ENCODE measurements around the gene ANLN.

The ANLN gene

DNA sequence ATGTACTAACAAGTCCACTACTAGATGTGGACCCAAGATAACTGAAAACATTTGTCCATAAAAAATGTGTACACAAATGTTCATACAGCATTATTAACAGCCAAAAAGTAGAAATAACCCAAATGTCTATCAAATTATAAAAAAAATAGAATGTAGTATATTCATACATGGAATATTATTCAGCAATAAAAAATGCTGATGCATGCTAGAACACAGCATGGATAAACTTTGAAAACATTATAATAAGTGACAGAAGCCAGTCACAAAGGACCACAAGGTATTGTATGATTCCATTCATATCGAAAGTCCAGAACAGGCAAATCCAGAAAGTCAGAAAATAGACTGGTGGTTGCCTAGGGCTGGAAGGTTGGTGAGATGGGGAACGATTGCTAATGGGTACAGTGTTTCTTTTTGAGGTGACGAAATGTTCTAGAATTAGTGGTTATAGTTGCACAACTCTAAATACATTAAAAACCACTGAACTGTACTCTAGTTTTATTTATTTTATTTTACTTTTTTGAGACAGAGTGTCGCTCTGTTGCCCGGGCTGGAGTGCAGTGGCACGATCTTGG lies 43.3 kb upstream of the ANLN start:
- no peak overlapping the region for H2BK12ac ChIP-seq (ENCODE audit: low read length in 2 of 2)
- no peaks in the 10 kb centered on the region for H3K36me3 ChIP-seq (ENCODE audit: control insufficient read depth in 1 of 2, insufficient read depth in 2 of 2, low read depth in 1 of 2, low read length in 2 of 2)
- H2BK15ac ChIP-seq (ENCODE audit: low read depth, poor library complexity, severe bottlenecking): no peak overlapping the region
- no peak overlapping the region for H2BK120ac ChIP-seq (ENCODE audit: low read depth, low read length)
- no peaks in the 10 kb centered on the region for H3K79me1 ChIP-seq (replicated peaks; ENCODE audit: low read length, poor library complexity, severe bottlenecking)
- H3K4me2 ChIP-seq (ENCODE audit: low read length, poor library complexity, severe bottlenecking): no peak overlapping the region
- 91% methylated on average over 5 of the region's 6 CpGs for WGBS
- no peaks in the 10 kb centered on the region for H3K27me3 ChIP-seq (ENCODE audit: control insufficient read depth in 1 of 2, insufficient read depth in 1 of 2, low read length in 2 of 2)
- no peak overlapping the region for H3K23ac ChIP-seq (ENCODE audit: low read length in 2 of 2)
- peak; percentile 29 for DNase-seq
- H3K4ac ChIP-seq (ENCODE audit: low read depth in 1 of 2, low read length in 2 of 2): no peak overlapping the region
- no peaks in the 10 kb centered on the region for H3K4me1 ChIP-seq (ENCODE audit: control insufficient read depth, insufficient read depth, low read depth, low read length)
- no peaks in the 10 kb centered on the region for H3K9me3 ChIP-seq (ENCODE audit: control insufficient read depth, low read length)
- no peak overlapping the region for H4K91ac ChIP-seq (ENCODE audit: low read length)
- no peak overlapping the region for H2BK5ac ChIP-seq (ENCODE audit: low read depth, low read length, poor library complexity, severe bottlenecking)
- H3K4me3 ChIP-seq (ENCODE audit: insufficient read depth in 1 of 2, low read depth in 1 of 2, low read length in 2 of 2): no peak overlapping the region
- no peak overlapping the region for H3K27ac ChIP-seq (ENCODE audit: low read length, poor library complexity, severe bottlenecking)
- H2AK5ac ChIP-seq (ENCODE audit: low read length, severe bottlenecking): no peak overlapping the region
- H3K18ac ChIP-seq (ENCODE audit: low read depth in 1 of 2, low read length in 2 of 2): no peak overlapping the region
- H2AFZ ChIP-seq (ENCODE audit: low read depth, low read length): no peak overlapping the region
- no peak overlapping the region for H4K8ac ChIP-seq (ENCODE audit: low read length)
- H3K14ac ChIP-seq (ENCODE audit: low read length in 2 of 2): no peak overlapping the region
- H3K9ac ChIP-seq (ENCODE audit: low read length): no peak overlapping the region

- H3K27me3 ChIP-seq (ENCODE audit: control insufficient read depth in 1 of 2, insufficient read depth in 1 of 2, low read length in 2 of 2): no peaks in the 10 kb centered on the region
- no peak overlapping the region for H4K8ac ChIP-seq (ENCODE audit: low read length)
- no peak overlapping the region for H3K4me2 ChIP-seq (ENCODE audit: low read length, poor library complexity, severe bottlenecking)
- H3K4me1 ChIP-seq (ENCODE audit: control insufficient read depth, insufficient read depth, low read depth, low read length): no peaks in the 10 kb centered on the region
- H3K14ac ChIP-seq (ENCODE audit: low read length in 2 of 2): no peak overlapping the region
- H2BK12ac ChIP-seq (ENCODE audit: low read length in 2 of 2): no peak overlapping the region
- no peak overlapping the region for H3K23ac ChIP-seq (ENCODE audit: low read length in 2 of 2)
- no peak overlapping the region for H3K18ac ChIP-seq (ENCODE audit: low read depth in 1 of 2, low read length in 2 of 2)
- H2AK5ac ChIP-seq (ENCODE audit: low read length, severe bottlenecking): no peak overlapping the region
- H3K9me3 ChIP-seq (ENCODE audit: control insufficient read depth, low read length): no peaks in the 10 kb centered on the region
- H3K9ac ChIP-seq (ENCODE audit: low read length): no peak overlapping the region
- H3K27ac ChIP-seq (ENCODE audit: low read length, poor library complexity, severe bottlenecking): no peak overlapping the region
- H2BK120ac ChIP-seq (ENCODE audit: low read depth, low read length): no peak overlapping the region
- H2BK5ac ChIP-seq (ENCODE audit: low read depth, low read length, poor library complexity, severe bottlenecking): no peak overlapping the region
- no peak overlapping the region for H4K91ac ChIP-seq (ENCODE audit: low read length)
- no peak overlapping the region for H2BK15ac ChIP-seq (ENCODE audit: low read depth, poor library complexity, severe bottlenecking)
- no peak overlapping the region for H3K4me3 ChIP-seq (ENCODE audit: insufficient read depth in 1 of 2, low read depth in 1 of 2, low read length in 2 of 2)
- no peaks in the 10 kb centered on the region for H3K79me1 ChIP-seq (replicated peaks; ENCODE audit: low read length, poor library complexity, severe bottlenecking)
- H3K36me3 ChIP-seq (ENCODE audit: control insufficient read depth in 1 of 2, insufficient read depth in 2 of 2, low read depth in 1 of 2, low read length in 2 of 2): no peaks in the 10 kb centered on the region
- no peak overlapping the region for H2AFZ ChIP-seq (ENCODE audit: low read depth, low read length)
- H3K4ac ChIP-seq (ENCODE audit: low read depth in 1 of 2, low read length in 2 of 2): no peak overlapping the region
- DNase-seq: peak; percentile 25
These were observed 41.4 kb upstream of the ANLN start for GRCh38 chr7:36348256-36348655.

DNA sequence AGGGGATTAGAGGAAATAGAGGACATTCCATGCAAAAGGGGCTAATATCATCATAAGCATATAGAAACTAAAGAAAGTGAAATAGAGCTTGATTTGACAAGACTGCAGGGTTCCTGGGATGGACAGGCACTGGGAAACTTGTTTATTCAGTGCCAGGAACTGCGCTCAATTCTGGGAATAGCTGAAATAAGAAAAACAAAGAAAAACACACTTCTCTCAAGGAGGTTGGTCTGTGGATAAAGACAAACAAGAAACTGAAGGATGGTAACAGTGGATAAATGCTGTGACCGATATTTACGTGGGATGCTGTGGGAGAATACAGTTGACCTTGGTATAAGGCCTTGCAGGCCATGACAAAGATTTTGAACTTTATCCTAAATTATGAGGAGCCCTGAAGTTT lies 40.9 kb upstream of the ANLN start:
- no peak overlapping the region for H2AFZ ChIP-seq (ENCODE audit: low read depth, low read length)
- no peak overlapping the region for H4K8ac ChIP-seq (ENCODE audit: low read length)
- H2BK5ac ChIP-seq (ENCODE audit: low read depth, low read length, poor library complexity, severe bottlenecking): no peak overlapping the region
- H3K79me1 ChIP-seq (replicated peaks; ENCODE audit: low read length, poor library complexity, severe bottlenecking): no peaks in the 10 kb centered on the region
- no peak overlapping the region for H3K4ac ChIP-seq (ENCODE audit: low read depth in 1 of 2, low read length in 2 of 2)
- no peak for DNase-seq
- 83% methylated on average over 3 of the region's 3 CpGs for WGBS
- no peaks in the 10 kb centered on the region for H3K36me3 ChIP-seq (ENCODE audit: control insufficient read depth in 1 of 2, insufficient read depth in 2 of 2, low read depth in 1 of 2, low read length in 2 of 2)
- peak overlapping the region; percentile 13 for H3K27ac ChIP-seq (ENCODE audit: low read length, poor library complexity, severe bottlenecking)
- no peak overlapping the region for H2BK12ac ChIP-seq (ENCODE audit: low read length in 2 of 2)
- no peak overlapping the region for H4K91ac ChIP-seq (ENCODE audit: low read length)
- no peak overlapping the region for H3K23ac ChIP-seq (ENCODE audit: low read length in 2 of 2)
- no peak overlapping the region for H2BK15ac ChIP-seq (ENCODE audit: low read depth, poor library complexity, severe bottlenecking)
- H2AK5ac ChIP-seq (ENCODE audit: low read length, severe bottlenecking): no peak overlapping the region
- no peaks in the 10 kb centered on the region for H3K4me1 ChIP-seq (ENCODE audit: control insufficient read depth, insufficient read depth, low read depth, low read length)
- no peak overlapping the region for H2BK120ac ChIP-seq (ENCODE audit: low read depth, low read length)
- no peak overlapping the region for H3K4me2 ChIP-seq (ENCODE audit: low read length, poor library complexity, severe bottlenecking)
- H3K14ac ChIP-seq (ENCODE audit: low read length in 2 of 2): no peak overlapping the region
- H3K9me3 ChIP-seq (ENCODE audit: control insufficient read depth, low read length): no peaks in the 10 kb centered on the region
- no peaks in the 10 kb centered on the region for H3K27me3 ChIP-seq (ENCODE audit: control insufficient read depth in 1 of 2, insufficient read depth in 1 of 2, low read length in 2 of 2)
- no peak overlapping the region for H3K9ac ChIP-seq (ENCODE audit: low read length)
- no peak overlapping the region for H3K18ac ChIP-seq (ENCODE audit: low read depth in 1 of 2, low read length in 2 of 2)
- no peak overlapping the region for H3K4me3 ChIP-seq (ENCODE audit: insufficient read depth in 1 of 2, low read depth in 1 of 2, low read length in 2 of 2)

DNA sequence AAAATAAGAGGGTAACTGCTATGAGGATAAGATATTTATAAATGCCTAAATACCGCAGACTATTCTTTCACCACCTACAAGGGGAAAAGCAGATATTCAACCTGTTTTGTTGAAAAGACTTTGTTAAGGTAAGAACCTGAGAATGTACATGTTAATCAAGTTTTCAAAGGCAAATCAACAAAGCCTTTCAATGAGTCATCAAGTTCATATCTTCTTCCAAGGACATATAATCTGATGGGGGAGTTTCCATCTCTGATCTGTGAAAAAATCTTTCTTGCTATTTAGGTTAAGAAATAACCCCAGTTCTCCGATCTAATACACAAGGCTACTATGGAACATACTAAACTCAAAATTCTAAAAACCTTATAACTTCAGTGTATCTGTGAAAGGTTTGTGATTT lies 40.0 kb upstream of the ANLN start:
- no peak overlapping the region for H3K9ac ChIP-seq (ENCODE audit: low read length)
- H2AFZ ChIP-seq (ENCODE audit: low read depth, low read length): no peak overlapping the region
- H3K27ac ChIP-seq (ENCODE audit: low read length, poor library complexity, severe bottlenecking): no peak overlapping the region
- peak; percentile 5 for DNase-seq
- no peak overlapping the region for H3K14ac ChIP-seq (ENCODE audit: low read length in 2 of 2)
- WGBS: no CpG with 5 or more reads among the region's 2 CpGs
- no peaks in the 10 kb centered on the region for H3K27me3 ChIP-seq (ENCODE audit: control insufficient read depth in 1 of 2, insufficient read depth in 1 of 2, low read length in 2 of 2)
- no peak overlapping the region for H3K4me3 ChIP-seq (ENCODE audit: insufficient read depth in 1 of 2, low read depth in 1 of 2, low read length in 2 of 2)
- no peak overlapping the region for H2BK12ac ChIP-seq (ENCODE audit: low read length in 2 of 2)
- no peaks in the 10 kb centered on the region for H3K4me1 ChIP-seq (ENCODE audit: control insufficient read depth, insufficient read depth, low read depth, low read length)
- H4K8ac ChIP-seq (ENCODE audit: low read length): no peak overlapping the region
- H3K4ac ChIP-seq (ENCODE audit: low read depth in 1 of 2, low read length in 2 of 2): no peak overlapping the region
- no peaks in the 10 kb centered on the region for H3K79me1 ChIP-seq (replicated peaks; ENCODE audit: low read length, poor library complexity, severe bottlenecking)
- no peak overlapping the region for H2BK5ac ChIP-seq (ENCODE audit: low read depth, low read length, poor library complexity, severe bottlenecking)
- H4K91ac ChIP-seq (ENCODE audit: low read length): no peak overlapping the region
- H3K4me2 ChIP-seq (ENCODE audit: low read length, poor library complexity, severe bottlenecking): no peak overlapping the region
- no peak overlapping the region for H2BK120ac ChIP-seq (ENCODE audit: low read depth, low read length)
- H3K18ac ChIP-seq (ENCODE audit: low read depth in 1 of 2, low read length in 2 of 2): no peak overlapping the region
- no peak overlapping the region for H2AK5ac ChIP-seq (ENCODE audit: low read length, severe bottlenecking)
- H3K9me3 ChIP-seq (ENCODE audit: control insufficient read depth, low read length): no peaks in the 10 kb centered on the region
- H2BK15ac ChIP-seq (ENCODE audit: low read depth, poor library complexity, severe bottlenecking): no peak overlapping the region
- H3K23ac ChIP-seq (ENCODE audit: low read length in 2 of 2): no peak overlapping the region
- H3K36me3 ChIP-seq (ENCODE audit: control insufficient read depth in 1 of 2, insufficient read depth in 2 of 2, low read depth in 1 of 2, low read length in 2 of 2): no peaks in the 10 kb centered on the region

Data from mesenchymal stem cell (in vitro differentiated cells and primary cell).